ENCODE measurements around the gene NAP1L4. TPM values are rescaled to one million over a fixed set of nuclear protein-coding genes. Genes with fewer than 3 reads are reported as not detected.

The NAP1L4 gene
- total RNA-seq, 2 donors from 2014 or later = 45.9 to 57.7 TPM

GRCh38 chr11:3009481-3009880 is 17.4 kb upstream of the NAP1L4 start:
- ATAC-seq (no peak), DNase-seq (no peak)
- Histone ChIP-seq H3K36me3 (replicated peaks in 1 of 2; ENCODE audit: insufficient read depth in 1 of 2, low read depth in 2 of 2) (peaks cover 0 to 15% of the 10 kb centered on the region in 2 donors), H3K27ac (no peak overlapping the region), H3K4me1 (no peaks in the 10 kb centered on the region), H3K27me3 (no peaks in the 10 kb centered on the region), H3K9me3 (no peaks in the 10 kb centered on the region), H3K4me3 (no peak overlapping the region)
- intact Hi-C loops (cut with DNase I) = no loop called here
- WGBS, 2 donors = 71 to 77% methylated on average over 5 of the region's 5 CpGs
- TF ChIP-seq CTCF (IDR thresholded peaks at IDR 0.05) (no peak), POLR2A (IDR thresholded peaks at IDR 0.05) (no peak)

- TF ChIP-seq POLR2A (IDR thresholded peaks at IDR 0.05) (no peak), CTCF (IDR thresholded peaks at IDR 0.05) (no peak)
- ATAC-seq (no peak), DNase-seq (no peak)
- Histone ChIP-seq H3K9me3 (no peaks in the 10 kb centered on the region), H3K27ac (no peak overlapping the region), H3K4me1 (no peaks in the 10 kb centered on the region), H3K36me3 (replicated peaks in 1 of 2; ENCODE audit: insufficient read depth in 1 of 2, low read depth in 2 of 2) (peaks cover 0 to 19% of the 10 kb centered on the region in 2 donors), H3K4me3 (no peak overlapping the region), H3K27me3 (no peaks in the 10 kb centered on the region)
- 92 to 96% methylated on average over 6 to 9 of the region's 9 CpGs for WGBS, 2 donors
- intact Hi-C loops (cut with DNase I) = no loop called here
These were observed 16.7 kb upstream of the NAP1L4 start for GRCh38 chr11:3008746-3009336.

GRCh38 chr11:3007404-3008010 is 15.4 kb upstream of the NAP1L4 start:
- Histone ChIP-seq H3K27ac (no peak overlapping the region), H3K27me3 (no peaks in the 10 kb centered on the region), H3K4me3 (no peak overlapping the region), H3K9me3 (no peaks in the 10 kb centered on the region), H3K36me3 (replicated peaks in 1 of 2; ENCODE audit: insufficient read depth in 1 of 2, low read depth in 2 of 2) (peaks cover 0 to 19% of the 10 kb centered on the region in 2 donors), H3K4me1 (no peaks in the 10 kb centered on the region)
- no peak for DNase-seq
- WGBS, 2 donors = 89 to 92% methylated on average over 10 to 20 of the region's 20 CpGs
- no peak for TF ChIP-seq CTCF (IDR thresholded peaks at IDR 0.05)
- TF ChIP-seq POLR2A (IDR thresholded peaks at IDR 0.05) = no peak
- intact Hi-C loops (cut with DNase I) = no loop called here
- no peak for ATAC-seq

GRCh38 chr11:3006505-3007260 is 14.6 kb upstream of the NAP1L4 start:
- peaks cover 0 to 13% of the 10 kb centered on the region in 2 donors for H3K36me3 ChIP-seq (replicated peaks in 1 of 2; ENCODE audit: insufficient read depth in 1 of 2, low read depth in 2 of 2)
- no peak for ATAC-seq
- intact Hi-C loops (cut with DNase I) = no loop called here
- H3K27me3 ChIP-seq = no peaks in the 10 kb centered on the region
- 87 to 88% methylated on average over 12 to 21 of the region's 21 CpGs for WGBS, 2 donors
- peaks cover 4% of the 10 kb centered on the region for H3K4me1 ChIP-seq
- no peak for DNase-seq
- H3K9me3 ChIP-seq = no peaks in the 10 kb centered on the region
- H3K4me3 ChIP-seq = no peak overlapping the region
- TF ChIP-seq POLR2A (IDR thresholded peaks at IDR 0.05) = no peak
- TF ChIP-seq CTCF (IDR thresholded peaks at IDR 0.05) = no peak
- no peak overlapping the region for H3K27ac ChIP-seq
